Suprapubic skin (tissue), 4 donors: Measurements from ENCODE around the gene CTNNA1.

Source experiments
- CTCF ChIP-seq, 2 donors: fragments of 200-600 bp in 1 of 2; fragments of 450-650 bp in 1 of 2; sonication (generic) in 1 of 2; IDR thresholded peaks; one replicate each; pipeline ENCODE4 v1.5.1; 2016 to 2019; ENCODE audit warnings: antibody characterized with exemption in 2 of 2, mild to moderate bottlenecking in 1 of 2, moderate library complexity in 1 of 2
- POLR2A ChIP-seq, 2 donors: fragments of 450-650 bp; IDR thresholded peaks; one replicate each; pipeline ENCODE4 v1.6.1; 2017; ENCODE audit warnings: antibody characterized with exemption in 2 of 2, mild to moderate bottlenecking in 2 of 2, moderate library complexity in 2 of 2
- POLR2AphosphoS5 ChIP-seq, 3 donors: sonication (generic); formaldehyde crosslinking; IDR thresholded peaks; one replicate each; pipeline ENCODE4 v1.6.1; 2017; ENCODE audit warnings: antibody characterized with exemption in 3 of 3

GRCh38 chr5:138932171-138932810 is 179.1 kb downstream of the CTNNA1 start:
- TF ChIP-seq POLR2A (IDR thresholded peaks at IDR 0.05) (no peak), CTCF (IDR thresholded peaks at IDR 0.05) (no peak), POLR2AphosphoS5 (IDR thresholded peaks at IDR 0.05) (no peak)
